GM18507 (cell line): ENCODE results near the gene SYK.
"Not testable (repeated sequence)": the region's sequence is repeated elsewhere in the genome, so short reads cannot be mapped to it uniquely, and the experiment has no call there.

Source experiments
- DNase-seq: peaks from one replicate; pipeline ENCODE4 v3.0.0; 2011; ENCODE audit warnings: low read depth; ENCODE audit not compliant: insufficient read length; ENCODE audit errors: extremely low spot score
- FAIRE-seq: peaks from 2 replicates; lab custom pipeline; 2011; peaks lifted over from hg19 to GRCh38; lab: Jason Lieb, UNC

Gene SYK

GRCh38 chr9:90868555-90868954 lies 66.9 kb downstream of the SYK start:
- FAIRE-seq (no peak), DNase-seq (no peak)

GRCh38 chr9:90869361-90869760 lies 67.7 kb downstream of the SYK start:
- no peak for DNase-seq
- FAIRE-seq: no peak

- no peak for DNase-seq
- peak; percentile 82 for FAIRE-seq
These were observed 69.2 kb downstream of the SYK start for GRCh38 chr9:90870621-90871326.

- FAIRE-seq (no peak), DNase-seq (no peak)
These were observed 69.8 kb downstream of the SYK start for GRCh38 chr9:90871327-90871935.

GRCh38 chr9:90872835-90873294 lies 71.2 kb downstream of the SYK start:
- no peak for DNase-seq
- peak; percentile 15 for FAIRE-seq

GRCh38 chr9:90873422-90873821 lies 71.8 kb downstream of the SYK start:
- DNase-seq: no peak
- FAIRE-seq: no peak

GRCh38 chr9:90874194-90874593 lies 72.6 kb downstream of the SYK start:
- FAIRE-seq (no peak), DNase-seq (no peak)

- FAIRE-seq: no peak
- DNase-seq: no peak
These were observed 76.9 kb downstream of the SYK start for GRCh38 chr9:90878562-90878961.

- DNase-seq (no peak), FAIRE-seq (no peak)
These were observed 78.4 kb downstream of the SYK start for GRCh38 chr9:90880066-90880465.

GRCh38 chr9:90880669-90881068 lies 79.0 kb downstream of the SYK start:
- no peak for DNase-seq
- FAIRE-seq: no peak

- no peak for DNase-seq
- FAIRE-seq: peak; percentile 53
These were observed 80.0 kb downstream of the SYK start for GRCh38 chr9:90881648-90882047.

GRCh38 chr9:90882991-90883600 lies 81.5 kb downstream of the SYK start:
- no peak for DNase-seq
- no peak for FAIRE-seq

GRCh38 chr9:90883661-90884060 lies 82.0 kb downstream of the SYK start:
- no peak for FAIRE-seq
- no peak for DNase-seq

- FAIRE-seq (no peak), DNase-seq (no peak)
These were observed 82.6 kb downstream of the SYK start for GRCh38 chr9:90884178-90884577.

GRCh38 chr9:90886868-90887267 lies 85.2 kb downstream of the SYK start:
- not testable (repeated sequence) for DNase-seq, FAIRE-seq

GRCh38 chr9:90888941-90889340 lies 87.3 kb downstream of the SYK start:
- no peak for FAIRE-seq
- no peak for DNase-seq

- no peak for DNase-seq
- FAIRE-seq: no peak
These were observed 88.7 kb downstream of the SYK start for GRCh38 chr9:90890146-90890810.

- DNase-seq (no peak), FAIRE-seq (no peak)
These were observed 89.9 kb downstream of the SYK start for GRCh38 chr9:90891308-90892040.

- FAIRE-seq (no peak), DNase-seq (no peak)
These were observed 91.3 kb downstream of the SYK start for GRCh38 chr9:90892918-90893317.

- DNase-seq (no peak), FAIRE-seq (no peak)
These were observed 92.1 kb downstream of the SYK start for GRCh38 chr9:90893706-90894105.
